DOHH2 (cell line): ENCODE results near the gene ADAMTS2.

Experiments used
- H3F3A ChIP-seq: fragments of 200-600 bp; sonication (generic), shearing (Covaris generic); 2 replicates; pipeline ENCODE4 v1.6.0; 2016; ENCODE audit warnings: antibody characterized with exemption, mild to moderate bottlenecking; ENCODE audit not compliant: control insufficient read depth, insufficient read depth
- H3K27ac ChIP-seq: fragments of 200-600 bp; sonication (generic); 2 replicates; pipeline ENCODE4 v1.5.1; 2014; ENCODE audit warnings: low read depth, mild to moderate bottlenecking, low read length, moderate library complexity
- H3K27me3 ChIP-seq: fragments of 200-600 bp; sonication (generic); 2 replicates; pipeline ENCODE4 v1.6.1; 2014; ENCODE audit warnings: mild to moderate bottlenecking, low read length, mixed read lengths; ENCODE audit not compliant: control insufficient read depth
- H3K36me3 ChIP-seq: fragments of 200-600 bp; sonication (generic); 2 replicates; pipeline ENCODE4 v1.6.1; 2014; ENCODE audit warnings: mild to moderate bottlenecking, low read length, moderate library complexity, mixed read lengths; ENCODE audit not compliant: control insufficient read depth
- H3K4me1 ChIP-seq: fragments of 200-600 bp; sonication (generic); 2 replicates; pipeline ENCODE4 v1.6.1; 2014; ENCODE audit warnings: mild to moderate bottlenecking, low read length, mixed read lengths; ENCODE audit not compliant: control insufficient read depth
- H3K4me2 ChIP-seq: fragments of 200-600 bp; sonication (generic); 2 replicates; pipeline ENCODE4 v1.6.0; 2014; ENCODE audit warnings: mild to moderate bottlenecking, low read length, moderate library complexity
- H3K4me3 ChIP-seq: fragments of 200-600 bp; sonication (generic); 2 replicates; pipeline ENCODE4 v1.5.1; 2014; ENCODE audit warnings: mild to moderate bottlenecking, low read length, mixed read lengths
- H3K79me2 ChIP-seq: fragments of 200-600 bp; sonication (generic); 2 replicates; pipeline ENCODE4 v1.6.1; 2014; ENCODE audit warnings: mild to moderate bottlenecking, low read length, mixed read lengths; ENCODE audit not compliant: control insufficient read depth
- H3K9me2 ChIP-seq: fragments of 200-600 bp; sonication (generic); replicated peaks from 2 replicates; pipeline ENCODE4 v1.6.1; 2014; ENCODE audit warnings: mild to moderate bottlenecking, low read length, mixed read lengths; ENCODE audit not compliant: control insufficient read depth
- H3K9me3 ChIP-seq: fragments of 200-600 bp; sonication (generic); 2 replicates; pipeline ENCODE4 v1.6.1; 2014; ENCODE audit warnings: antibody characterized with exemption, low read length, mixed read lengths; ENCODE audit not compliant: control insufficient read depth, insufficient read depth
- H4K20me1 ChIP-seq: fragments of 200-600 bp; sonication (generic); 2 replicates; pipeline ENCODE4 v1.6.0; 2014; ENCODE audit warnings: low read depth, mild to moderate bottlenecking, antibody characterized with exemption, low read length, moderate library complexity; ENCODE audit not compliant: control insufficient read depth, insufficient read depth
- CTCF ChIP-seq: fragments of 200-600 bp; sonication (generic); IDR thresholded peaks from one replicate; pipeline ENCODE4 v1.5.1; 2014; ENCODE audit warnings: antibody characterized with exemption, mild to moderate bottlenecking, low read depth, low read length; ENCODE audit not compliant: poor library complexity, severe bottlenecking
- EZH2phosphoT487 ChIP-seq: fragments of 200-600 bp; sonication (generic); IDR thresholded peaks from 2 replicates; pipeline ENCODE4 v1.6.1; 2017; ENCODE audit warnings: borderline replicate concordance, mild to moderate bottlenecking, antibody characterized with exemption, low read length, moderate library complexity, mixed read lengths

ADAMTS2 gene

DNA sequence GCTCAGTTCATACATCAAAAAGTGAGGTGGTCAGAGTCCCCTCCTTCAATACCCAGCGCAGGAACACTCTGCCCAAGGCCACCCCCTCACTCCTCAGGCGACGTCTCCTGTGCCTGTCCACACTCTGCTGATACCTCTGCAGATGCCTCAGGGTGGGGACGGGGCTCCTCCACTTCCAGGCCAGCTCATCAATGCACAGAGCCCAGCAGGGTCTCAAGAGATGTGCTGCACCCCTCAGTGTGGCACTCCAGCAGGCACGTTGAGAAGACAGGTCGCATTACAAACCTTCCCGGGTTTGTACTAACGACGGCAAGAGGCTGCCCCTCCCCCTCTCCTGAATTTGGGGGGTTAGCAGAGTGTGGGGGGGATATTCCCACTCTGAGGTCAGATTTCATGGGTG lies 156.6 kb downstream of the ADAMTS2 start:
- no peak overlapping the region for H3K27ac ChIP-seq
- no peaks in the 10 kb centered on the region for H3F3A ChIP-seq
- no peak overlapping the region for H3K4me2 ChIP-seq
- H3K27me3 ChIP-seq: no peaks in the 10 kb centered on the region
- H3K36me3 ChIP-seq: no peaks in the 10 kb centered on the region
- no peaks in the 10 kb centered on the region for H4K20me1 ChIP-seq
- no peaks in the 10 kb centered on the region for H3K9me2 ChIP-seq
- no peaks in the 10 kb centered on the region for H3K4me1 ChIP-seq
- H3K79me2 ChIP-seq: no peaks in the 10 kb centered on the region
- TF ChIP-seq EZH2phosphoT487 (no peak), CTCF (no peak)
- no peaks in the 10 kb centered on the region for H3K9me3 ChIP-seq
- H3K4me3 ChIP-seq: no peak overlapping the region

DNA sequence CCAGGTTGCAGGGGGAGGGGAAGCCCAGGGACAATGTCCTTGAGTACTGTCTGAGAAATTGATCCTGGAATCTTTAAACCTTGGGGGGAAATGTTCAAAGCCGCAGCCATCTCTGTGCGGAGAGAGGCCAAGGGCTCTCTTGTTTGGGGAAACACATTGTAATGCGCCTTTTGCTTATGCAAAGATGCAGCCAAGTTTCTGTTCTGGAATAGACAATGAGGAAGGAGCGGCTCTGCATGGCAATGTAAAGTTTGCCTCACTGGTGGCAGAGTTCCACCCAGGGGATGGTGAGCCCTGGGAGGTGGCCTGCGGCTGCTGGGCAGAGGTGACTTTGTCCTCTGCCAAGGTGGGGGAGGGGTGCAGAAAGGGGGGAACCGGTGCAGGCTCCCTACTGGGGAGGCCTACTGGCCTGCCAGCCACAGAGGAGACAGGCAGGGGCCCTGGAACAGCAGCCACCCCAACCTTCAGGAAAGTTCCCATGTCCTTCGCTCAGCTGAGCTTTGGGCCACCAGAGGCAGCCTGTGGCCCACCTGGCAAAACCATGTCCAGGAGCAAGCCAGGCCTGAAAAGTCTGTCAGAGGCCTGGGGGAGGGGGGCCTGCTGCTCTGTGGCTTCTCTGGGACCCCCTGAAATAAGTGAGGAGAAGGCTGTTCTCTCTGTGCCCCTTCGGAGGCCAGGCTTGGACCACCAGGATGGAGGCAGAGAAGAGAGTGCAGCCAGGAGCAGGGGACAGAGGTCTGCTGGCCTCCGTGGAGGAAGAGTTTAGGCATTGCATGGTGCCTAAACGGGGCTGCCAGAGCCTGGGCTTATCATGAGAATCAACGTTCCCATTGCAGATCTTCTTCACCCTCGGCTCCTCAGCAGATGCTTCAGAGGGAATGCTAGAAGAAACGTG lies 157.3 kb downstream of the ADAMTS2 start:
- Histone ChIP-seq H3K9me2 (no peaks in the 10 kb centered on the region), H3K4me3 (no peak overlapping the region), H3K4me1 (no peaks in the 10 kb centered on the region), H3K9me3 (no peaks in the 10 kb centered on the region), H3K79me2 (no peaks in the 10 kb centered on the region), H3K36me3 (no peaks in the 10 kb centered on the region), H3K27me3 (no peaks in the 10 kb centered on the region), H3F3A (no peaks in the 10 kb centered on the region), H4K20me1 (no peaks in the 10 kb centered on the region), H3K27ac (no peak overlapping the region), H3K4me2 (no peak overlapping the region)
- TF ChIP-seq EZH2phosphoT487 (no peak), CTCF (no peak)

- Histone ChIP-seq H3K9me2 (no peaks in the 10 kb centered on the region), H3K79me2 (no peaks in the 10 kb centered on the region), H3K9me3 (no peaks in the 10 kb centered on the region), H3F3A (no peaks in the 10 kb centered on the region), H3K36me3 (no peaks in the 10 kb centered on the region), H4K20me1 (no peaks in the 10 kb centered on the region), H3K27me3 (no peaks in the 10 kb centered on the region), H3K27ac (no peak overlapping the region), H3K4me1 (no peaks in the 10 kb centered on the region), H3K4me3 (no peak overlapping the region), H3K4me2 (no peak overlapping the region)
- TF ChIP-seq EZH2phosphoT487: no peak
- TF ChIP-seq CTCF: no peak
These were observed 158.0 kb downstream of the ADAMTS2 start for GRCh38 chr5:179187229-179187678.
